Vagina (tissue), 2 donors: ENCODE results near the gene NUBP2.

Source experiments
- POLR2A ChIP-seq, 2 donors: fragments of 450-650 bp; IDR thresholded peaks; one replicate each; pipeline ENCODE4 v1.6.1; 2017; ENCODE audit warnings: antibody characterized with exemption in 2 of 2, mild to moderate bottlenecking in 2 of 2, moderate library complexity in 2 of 2
- POLR2AphosphoS5 ChIP-seq, 2 donors: sonication (generic); formaldehyde crosslinking; IDR thresholded peaks; one replicate each; pipeline ENCODE4 v1.9.0; 2017; ENCODE audit warnings: antibody characterized with exemption in 2 of 2, mild to moderate bottlenecking in 2 of 2, low read depth in 1 of 2; ENCODE audit not compliant: insufficient read depth in 1 of 2

GRCh38 chr16:1810536-1810935 is 27.8 kb downstream of the NUBP2 start:
- TF ChIP-seq POLR2AphosphoS5 (IDR thresholded peaks at IDR 0.05; ENCODE audit: insufficient read depth in 1 of 2, low read depth in 1 of 2) (no peak), POLR2A (IDR thresholded peaks at IDR 0.05) (no peak)
